HepG2 (cell line): ENCODE results near the gene PGS1. TPM values are rescaled to one million over a fixed set of nuclear protein-coding genes. Genes with fewer than 3 reads are reported as not detected.

Source experiments
- ELF1 ChIP-seq: sonication (generic); formaldehyde crosslinking; IDR thresholded peaks from 2 replicates; pipeline ENCODE4 v1.4.0; 2020; ENCODE audit warnings: missing genetic modification reagents
- ESRRA ChIP-seq: sonication (generic); formaldehyde crosslinking; IDR thresholded peaks from 2 replicates; pipeline ENCODE4 v1.5.1; 2020; ENCODE audit warnings: mild to moderate bottlenecking, low read depth, missing genetic modification reagents
- ETV5 ChIP-seq: IDR thresholded peaks from 2 replicates; pipeline ENCODE4 v1.6.1; 2018; ENCODE audit warnings: missing biosample characterization, missing genetic modification reagents, inconsistent platforms, borderline replicate concordance
- ETV6 ChIP-seq: sonication (generic); formaldehyde crosslinking; conservative IDR thresholded peaks from 2 replicates; pipeline ENCODE4 v1.4.0; 2020; ENCODE audit warnings: missing genetic modification reagents
- FOXJ3 ChIP-seq: sonication (generic); formaldehyde crosslinking; IDR thresholded peaks from 2 replicates; pipeline ENCODE4 v1.4.0; 2020; ENCODE audit warnings: missing genetic modification reagents, mild to moderate bottlenecking, borderline replicate concordance
- FOXP1 ChIP-seq, 2 experiments: fragments of 450-650 bp in 1 of 2; IDR thresholded peaks; 2 replicates each; pipeline ENCODE4 v1.6.1; 2017 to 2018; ENCODE audit warnings: antibody characterized with exemption in 1 of 2
- HIC2 ChIP-seq: sonication (generic); formaldehyde crosslinking; IDR thresholded peaks from 2 replicates; pipeline ENCODE4 v1.9.0; 2022; ENCODE audit warnings: low read depth, missing genetic modification reagents
- MAFG ChIP-seq: sonication (generic); formaldehyde crosslinking; IDR thresholded peaks from 2 replicates; pipeline ENCODE4 v1.5.1; 2020; ENCODE audit warnings: mild to moderate bottlenecking, missing genetic modification reagents
- MED13 ChIP-seq: sonication (generic); formaldehyde crosslinking; IDR thresholded peaks from 2 replicates; pipeline ENCODE4 v1.5.0; 2020; ENCODE audit warnings: missing genetic modification reagents
- POGZ ChIP-seq: sonication (generic); formaldehyde crosslinking; IDR thresholded peaks from 2 replicates; pipeline ENCODE4 v1.4.0; 2020; ENCODE audit warnings: mild to moderate bottlenecking, missing genetic modification reagents
- RERE ChIP-seq: IDR thresholded peaks from 2 replicates; pipeline ENCODE4 v1.6.1; 2016; ENCODE audit warnings: low read depth, missing genetic modification reagents, missing compliant biosample characterization
- SAFB2 ChIP-seq: sonication (generic); formaldehyde crosslinking; IDR thresholded peaks from 2 replicates; pipeline ENCODE4 v1.5.1; 2020; ENCODE audit warnings: missing genetic modification reagents, low read depth, mild to moderate bottlenecking, borderline replicate concordance
- SAP130 ChIP-seq: IDR thresholded peaks from 2 replicates; pipeline ENCODE4 v1.6.1; 2016; ENCODE audit warnings: low read depth
- SNAI1 ChIP-seq: sonication (generic); formaldehyde crosslinking; IDR thresholded peaks from 2 replicates; pipeline ENCODE4 v1.5.0; 2020; ENCODE audit warnings: mild to moderate bottlenecking, missing genetic modification reagents, borderline replicate concordance
- SOX6 ChIP-seq, 2 experiments: fragments of 450-650 bp in 1 of 2; sonication (generic) in 1 of 2; formaldehyde crosslinking in 1 of 2; IDR thresholded peaks; 2 replicates each; pipeline versions ENCODE4 v1.4.0 to v1.6.1; 2017 to 2020; ENCODE audit warnings: antibody characterized with exemption in 1 of 2, mild to moderate bottlenecking in 1 of 2, missing genetic modification reagents in 1 of 2
- TEAD3 ChIP-seq: optimal IDR thresholded peaks from 2 replicates; pipeline ENCODE3; 2016; ENCODE audit warnings: borderline replicate concordance
- ZMYM4 ChIP-seq: sonication (generic); formaldehyde crosslinking; IDR thresholded peaks from 2 replicates; pipeline ENCODE4 v1.8.1; 2023; ENCODE audit warnings: mild to moderate bottlenecking, missing genetic modification reagents
- ZNF24 ChIP-seq: fragments of 450-650 bp; IDR thresholded peaks from 2 replicates; pipeline ENCODE4 v1.6.1; 2017; ENCODE audit warnings: antibody characterized with exemption, mild to moderate bottlenecking
- ZNF34 ChIP-seq: sonication (generic); formaldehyde crosslinking; IDR thresholded peaks from 2 replicates; pipeline ENCODE4 v1.4.0; 2020; ENCODE audit warnings: mild to moderate bottlenecking, missing genetic modification reagents, borderline replicate concordance
- ZNF501 ChIP-seq: sonication (generic); formaldehyde crosslinking; IDR thresholded peaks from 2 replicates; pipeline ENCODE4 v1.5.1; 2020; ENCODE audit warnings: mild to moderate bottlenecking, moderate library complexity, missing genetic modification reagents
- ZNF749 ChIP-seq: sonication (generic); formaldehyde crosslinking; IDR thresholded peaks from 2 replicates; pipeline ENCODE4 v1.8.0; 2022; ENCODE audit warnings: mild to moderate bottlenecking, missing genetic modification reagents, moderate library complexity, borderline replicate concordance
- ZNF75D ChIP-seq: sonication (generic); formaldehyde crosslinking; IDR thresholded peaks from 2 replicates; pipeline ENCODE4 v1.8.1; 2023; ENCODE audit warnings: missing genetic modification reagents, mild to moderate bottlenecking, borderline replicate concordance
- polyA plus RNA-seq, 8 experiments: library from polyadenylated mRNA; depleted of rRNA in 3 of 8; stranded (reverse) in 7 of 8; unstranded in 1 of 8; fragments of >200 nt; fragmentation: Illumina TruSeq in 4 of 8; extraction: Trizol in 4 of 8; gene quantifications; 2 replicates each; pipeline versions ENCODE4 v1.2.1 to v1.2.3, GENCODE V29; 2011 to 2016; ENCODE audit warnings: low read depth in 4 of 8, missing spikeins in 1 of 8, mixed read lengths in 1 of 8; ENCODE audit not compliant: insufficient read depth in 1 of 8
- total RNA-seq, 5 experiments: library from RNA; depleted of rRNA; stranded (reverse); fragments of >200 nt; fragmentation: Illumina TruSeq; extraction: Trizol; gene quantifications; 2 replicates each; pipeline ENCODE4 v1.2.3, GENCODE V29; 2016; ENCODE audit warnings: low read depth in 1 of 5

PGS1 gene
- total and polyA plus RNA-seq, 2 of the 13 experiments (the other 11 are each of a cell fraction or from before 2014, with no cell fraction given): 25.9 to 31.5 TPM

GRCh38 chr17:78396441-78397337 is 18.2 kb downstream of the PGS1 start (continued):
- TF ChIP-seq RERE (CRISPR knock-in tag) (no peak), ZNF24 (no peak), ELF1 (CRISPR knock-in tag) (no peak), SNAI1 (CRISPR knock-in tag) (no peak), ETV5 (CRISPR knock-in tag) (no peak), ZNF501 (CRISPR knock-in tag) (0 out of 2 replicates have a peak, but pooled peaks have one; percentile 9), SAP130 (peak; percentile 64), FOXJ3 (no peak), TEAD3 (CRISPR knock-in tag) (peak; percentile 40), SOX6 (IDR thresholded peaks at IDR 0.05) (no peak), SOX6 (CRISPR knock-in tag; IDR thresholded peaks at IDR 0.05) (peak; percentile 59), MAFG (CRISPR knock-in tag) (no peak), FOXP1 (IDR thresholded peaks at IDR 0.05) (no peak), FOXP1 (CRISPR knock-in tag; IDR thresholded peaks at IDR 0.05) (peak; percentile 56; the same call in 1 of the 2 replicates), HIC2 (CRISPR knock-in tag) (peak; percentile 97), ESRRA (CRISPR knock-in tag) (no peak), ETV6 (CRISPR knock-in tag) (no peak), ZNF749 (CRISPR knock-in tag) (no peak), ZNF75D (CRISPR knock-in tag) (no peak), SAFB2 (CRISPR knock-in tag) (0 out of 2 replicates have a peak, but pooled peaks have one; percentile 39), MED13 (CRISPR knock-in tag) (no peak), POGZ (0 out of 2 replicates have a peak, but pooled peaks have one; percentile 21), ZMYM4 (CRISPR knock-in tag) (no peak), ZNF34 (CRISPR knock-in tag) (no peak)
